Endometrial microvascular endothelial cells (primary cell): ENCODE results near the gene TFR2. TPM values are rescaled to one million over a fixed set of nuclear protein-coding genes. Genes with fewer than 3 reads are reported as not detected.

Source experiments
- in situ Hi-C: cut with HindIII; loops from 2 replicates; pipeline ENCODE4 v1.10.0; 2017; ENCODE audit warnings: low sequenced_read_pairs, low pct_unique_long_range_greater_than_20kb; ENCODE audit errors: inconsistent ontology term
- total RNA-seq: library from RNA; depleted of rRNA; stranded (reverse); fragments of >200 nt; gene quantifications from one replicate; pipeline ENCODE4 v1.2.3, GENCODE V29; 2015; ENCODE audit errors: inconsistent ontology term

TFR2 gene
- not detected for total RNA-seq

GRCh38 chr7:100641463-100641859, at the start of gene TFR2:
TSS of gene TFR2 (minus strand) at chr7:100641552. CDS start at chr7:100641509, 43 bp downstream.
- in situ Hi-C loops: no loop called here

- in situ Hi-C loops: no loop called here
Measured at GRCh38 chr7:100689230-100690135, 48.1 kb upstream of the TFR2 start.

- in situ Hi-C loops: no loop called here
Measured at GRCh38 chr7:100688326-100688860, 47.0 kb upstream of the TFR2 start.

GRCh38 chr7:100687751-100688300, 46.5 kb upstream of the TFR2 start:
- in situ Hi-C loops: no loop called here

GRCh38 chr7:100687261-100687660, 45.9 kb upstream of the TFR2 start:
- in situ Hi-C loops: no loop called here

- in situ Hi-C loops: no loop called here
Measured at GRCh38 chr7:100686822-100687211, 45.5 kb upstream of the TFR2 start.

- in situ Hi-C loops: no loop called here
Measured at GRCh38 chr7:100686201-100686821, 45.0 kb upstream of the TFR2 start.

GRCh38 chr7:100685631-100686145, 44.3 kb upstream of the TFR2 start:
- in situ Hi-C loops: no loop called here

- in situ Hi-C loops: no loop called here
Measured at GRCh38 chr7:100685049-100685605, 43.8 kb upstream of the TFR2 start.

GRCh38 chr7:100684534-100685042, 43.2 kb upstream of the TFR2 start:
- in situ Hi-C loops: no loop called here

- in situ Hi-C loops: no loop called here
Measured at GRCh38 chr7:100683659-100684533, 42.5 kb upstream of the TFR2 start.

- in situ Hi-C loops: no loop called here
Measured at GRCh38 chr7:100682991-100683658, 41.8 kb upstream of the TFR2 start.

- in situ Hi-C loops: no loop called here
Measured at GRCh38 chr7:100682228-100682741, 40.9 kb upstream of the TFR2 start.

GRCh38 chr7:100681491-100682227, 40.3 kb upstream of the TFR2 start:
- in situ Hi-C loops: no loop called here

GRCh38 chr7:100680576-100681271, 39.4 kb upstream of the TFR2 start:
- in situ Hi-C loops: no loop called here

GRCh38 chr7:100679927-100680575, 38.7 kb upstream of the TFR2 start:
- in situ Hi-C loops: no loop called here
